ENCODE measurements around the gene GTF2A1L. TPM values are rescaled to one million over a fixed set of nuclear protein-coding genes. Genes with fewer than 3 reads are reported as not detected.
A peak's percentile ranks its signal among the peaks of the same experiment; 100 is the strongest.

The GTF2A1L gene
- total RNA-seq, 4 donors from 2014 or later: 0.35 to 86.8 (median 66.9) TPM; not detected in 1

GRCh38 chr2:48597492-48597891 is 20.2 kb upstream of the GTF2A1L start:
- Histone ChIP-seq H3K4me1 (no peaks in the 10 kb centered on the region), H3K9me3 (no peaks in the 10 kb centered on the region), H3K36me3 (no peaks in the 10 kb centered on the region), H3K4me3 (no peak overlapping the region), H3K27ac (no peak overlapping the region), H3K27me3 (no peaks in the 10 kb centered on the region)
- DNase-seq: no peak
- TF ChIP-seq CTCF (IDR thresholded peaks at IDR 0.05) (no peak), POLR2A (IDR thresholded peaks at IDR 0.05) (no peak)
- intact Hi-C loops (cut with DNase I; ENCODE audit: low total_unique reads): no loop called here

- Histone ChIP-seq H3K9me3 (no peaks in the 10 kb centered on the region), H3K4me3 (no peak overlapping the region), H3K27me3 (no peaks in the 10 kb centered on the region), H3K36me3 (no peaks in the 10 kb centered on the region), H3K27ac (no peak overlapping the region), H3K4me1 (no peaks in the 10 kb centered on the region)
- TF ChIP-seq CTCF (IDR thresholded peaks at IDR 0.05) (peak; percentile 41 to 66 (median 52)), POLR2A (IDR thresholded peaks at IDR 0.05) (no peak)
- intact Hi-C loops (cut with DNase I; ENCODE audit: low total_unique reads): no loop called here
- DNase-seq: no peak
Measured at GRCh38 chr2:48600204-48600813, 17.3 kb upstream of the GTF2A1L start.

GRCh38 chr2:48600917-48601316 is 16.7 kb upstream of the GTF2A1L start:
- H3K4me1 ChIP-seq: no peaks in the 10 kb centered on the region
- no peaks in the 10 kb centered on the region for H3K9me3 ChIP-seq
- no peak for DNase-seq
- H3K36me3 ChIP-seq: no peaks in the 10 kb centered on the region
- H3K27me3 ChIP-seq: no peaks in the 10 kb centered on the region
- no peak overlapping the region for H3K4me3 ChIP-seq
- intact Hi-C loops (cut with DNase I; ENCODE audit: low total_unique reads): no loop called here
- H3K27ac ChIP-seq: no peak overlapping the region
- no peak for TF ChIP-seq CTCF (IDR thresholded peaks at IDR 0.05)
- no peak for TF ChIP-seq POLR2A (IDR thresholded peaks at IDR 0.05)

- no peaks in the 10 kb centered on the region for H3K4me1 ChIP-seq
- no peak overlapping the region for H3K4me3 ChIP-seq
- TF ChIP-seq POLR2A (IDR thresholded peaks at IDR 0.05): no peak
- DNase-seq: no peak
- intact Hi-C loops (cut with DNase I; ENCODE audit: low total_unique reads): no loop called here
- H3K9me3 ChIP-seq: no peaks in the 10 kb centered on the region
- H3K36me3 ChIP-seq: no peaks in the 10 kb centered on the region
- no peaks in the 10 kb centered on the region for H3K27me3 ChIP-seq
- no peak overlapping the region for H3K27ac ChIP-seq
Measured at GRCh38 chr2:48601349-48601748, 16.3 kb upstream of the GTF2A1L start.

- no peak for DNase-seq
- H3K9me3 ChIP-seq: no peaks in the 10 kb centered on the region
- no peaks in the 10 kb centered on the region for H3K4me1 ChIP-seq
- TF ChIP-seq CTCF (IDR thresholded peaks at IDR 0.05): no peak
- TF ChIP-seq POLR2A (IDR thresholded peaks at IDR 0.05): no peak
- H3K4me3 ChIP-seq: no peak overlapping the region
- no peaks in the 10 kb centered on the region for H3K27me3 ChIP-seq
- H3K36me3 ChIP-seq: no peaks in the 10 kb centered on the region
- no peak overlapping the region for H3K27ac ChIP-seq
- intact Hi-C loops (cut with DNase I; ENCODE audit: low total_unique reads): no loop called here
Measured at GRCh38 chr2:48605482-48606175, 12.0 kb upstream of the GTF2A1L start.

Measured in uterus (tissue), 4 donors.